ENCODE measurements around the gene PLCB1. TPM values are rescaled to one million over a fixed set of nuclear protein-coding genes. Genes with fewer than 3 reads are reported as not detected.

PLCB1 gene
- total and polyA plus RNA-seq, 7 experiments from 2014 or later = 0.56 to 17.6 (median 2.3) TPM

DNA sequence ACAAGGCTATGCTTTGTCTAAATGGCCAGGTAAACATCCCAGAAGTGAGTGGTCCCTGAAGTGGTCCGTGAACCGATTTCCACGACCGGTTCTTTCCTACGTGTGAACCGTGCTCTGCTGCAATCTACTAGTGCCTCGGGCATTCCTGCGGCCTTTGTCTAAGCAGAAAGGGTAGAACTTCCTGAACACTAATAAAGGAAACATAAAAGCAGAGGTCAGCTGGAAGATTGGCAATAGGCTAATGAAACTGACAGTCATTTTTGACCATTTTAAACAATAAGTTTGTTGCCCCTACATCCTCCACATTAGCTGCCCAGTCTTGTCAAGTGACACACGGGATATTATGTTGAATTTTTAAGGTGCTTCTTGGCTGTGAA is 410.0 kb downstream of the PLCB1 start:
- intact Hi-C loops (cut with micrococcal nuclease) = no loop called here
- H3K4me1 Mint-ChIP-seq = no peaks in the 10 kb centered on the region
- no peaks in the 10 kb centered on the region for H3K36me3 Mint-ChIP-seq
- CTCF ChIA-PET = no interaction called here
- POLR2A ChIA-PET = no interaction called here
- no peaks in the 10 kb centered on the region for H3K9me3 ChIP-seq (ENCODE audit: control insufficient read depth in 2 of 3, low read length in 3 of 3)
- H3K27me3 ChIP-seq (ENCODE audit: control insufficient read depth in 2 of 2, insufficient read depth in 2 of 2, low read length in 2 of 2) = peaks cover 0 to 4% of the 10 kb centered on the region in 2 donors
- H3K27ac ChIP-seq (ENCODE audit: low read depth, low read length) = no peak overlapping the region
- no peaks in the 10 kb centered on the region for H3K4me1 ChIP-seq (ENCODE audit: control insufficient read depth in 2 of 2, insufficient read depth in 2 of 2, low read length in 2 of 2)
- peaks cover 0 to 1% (median 0%) of the 10 kb centered on the region in 11 donors for H3K9me3 Mint-ChIP-seq
- no peak overlapping the region for H3K4me3 Mint-ChIP-seq
- no peak overlapping the region for H3K4me3 ChIP-seq (ENCODE audit: low read length)
- no peak for ATAC-seq
- no peaks in the 10 kb centered on the region for H3K36me3 ChIP-seq (ENCODE audit: control insufficient read depth in 2 of 3, insufficient read depth in 3 of 3, low read length in 3 of 3)
- H3K27me3 Mint-ChIP-seq = peaks cover 0 to 6% (median 0%) of the 10 kb centered on the region in 5 donors
- no peak for DNase-seq
- no peak overlapping the region for H3K27ac Mint-ChIP-seq

GRCh38 chr20:8545212-8545611 is 413.1 kb downstream of the PLCB1 start:
- CTCF ChIA-PET = no interaction called here
- Mint-ChIP-seq H3K27me3 (peaks cover 0 to 6% (median 0%) of the 10 kb centered on the region in 5 donors), H3K4me3 (no peak overlapping the region)

GRCh38 chr20:8547035-8547650 is 415.1 kb downstream of the PLCB1 start:
- Histone ChIP-seq H3K27ac (ENCODE audit: low read depth, low read length) (no peak overlapping the region), H3K4me1 (ENCODE audit: control insufficient read depth in 2 of 2, insufficient read depth in 2 of 2, low read length in 2 of 2) (no peaks in the 10 kb centered on the region), H3K36me3 (ENCODE audit: control insufficient read depth in 2 of 3, insufficient read depth in 3 of 3, low read length in 3 of 3) (no peaks in the 10 kb centered on the region), H3K27me3 (ENCODE audit: control insufficient read depth in 2 of 2, insufficient read depth in 2 of 2, low read length in 2 of 2) (peaks cover 0 to 4% of the 10 kb centered on the region in 2 donors), H3K4me3 (ENCODE audit: low read length) (no peak overlapping the region), H3K9me3 (ENCODE audit: control insufficient read depth in 2 of 3, low read length in 3 of 3) (no peaks in the 10 kb centered on the region)
- H3K9me3 Mint-ChIP-seq = peaks cover 0 to 4% (median 0%) of the 10 kb centered on the region in 11 donors
- peaks cover 0 to 6% (median 0%) of the 10 kb centered on the region in 5 donors for H3K27me3 Mint-ChIP-seq
- no peak overlapping the region for H3K27ac Mint-ChIP-seq
- ATAC-seq (no peak), DNase-seq (no peak)
- intact Hi-C loops (cut with micrococcal nuclease) = no loop called here
- CTCF ChIA-PET = no interaction called here
- no peak overlapping the region for H3K4me3 Mint-ChIP-seq
- H3K36me3 Mint-ChIP-seq = no peaks in the 10 kb centered on the region
- H3K4me1 Mint-ChIP-seq = peaks cover 0 to 2% (median 0%) of the 10 kb centered on the region in 7 donors
- POLR2A ChIA-PET = no interaction called here

More at GRCh38 chr20:8545212-8545611, 413.1 kb downstream of the PLCB1 start:
- no peaks in the 10 kb centered on the region for H3K4me1 ChIP-seq (ENCODE audit: control insufficient read depth in 2 of 2, insufficient read depth in 2 of 2, low read length in 2 of 2)
- Mint-ChIP-seq H3K9me3 (peaks cover 0 to 5% (median 0%) of the 10 kb centered on the region in 11 donors), H3K36me3 (no peaks in the 10 kb centered on the region), H3K27ac (no peak overlapping the region), H3K4me1 (peaks cover 0 to 2% (median 0%) of the 10 kb centered on the region in 7 donors)
- no peak overlapping the region for H3K27ac ChIP-seq (ENCODE audit: low read depth, low read length)
- intact Hi-C loops (cut with micrococcal nuclease) = no loop called here
- DNase-seq (no peak), ATAC-seq (no peak)
- no peak overlapping the region for H3K4me3 ChIP-seq (ENCODE audit: low read length)
- peaks cover 0 to 4% of the 10 kb centered on the region in 2 donors for H3K27me3 ChIP-seq (ENCODE audit: control insufficient read depth in 2 of 2, insufficient read depth in 2 of 2, low read length in 2 of 2)
- H3K36me3 ChIP-seq (ENCODE audit: control insufficient read depth in 2 of 3, insufficient read depth in 3 of 3, low read length in 3 of 3) = no peaks in the 10 kb centered on the region
- POLR2A ChIA-PET = no interaction called here
- H3K9me3 ChIP-seq (ENCODE audit: control insufficient read depth in 2 of 3, low read length in 3 of 3) = no peaks in the 10 kb centered on the region

- no peak overlapping the region for H3K27ac ChIP-seq (ENCODE audit: low read depth, low read length)
- DNase-seq (no peak), ATAC-seq (no peak)
- H3K27ac Mint-ChIP-seq = no peak overlapping the region
- no peak overlapping the region for H3K4me3 ChIP-seq (ENCODE audit: low read length)
- H3K4me3 Mint-ChIP-seq = no peak overlapping the region
- peaks cover 0 to 4% (median 0%) of the 10 kb centered on the region in 11 donors for H3K9me3 Mint-ChIP-seq
- H3K27me3 ChIP-seq (ENCODE audit: control insufficient read depth in 2 of 2, insufficient read depth in 2 of 2, low read length in 2 of 2) = no peaks in the 10 kb centered on the region
- H3K27me3 Mint-ChIP-seq = peaks cover 0 to 1% (median 0%) of the 10 kb centered on the region in 5 donors
- no peaks in the 10 kb centered on the region for H3K36me3 ChIP-seq (ENCODE audit: control insufficient read depth in 2 of 3, insufficient read depth in 3 of 3, low read length in 3 of 3)
- ChIA-PET CTCF (no interaction called here), POLR2A (no interaction called here)
- intact Hi-C loops (cut with micrococcal nuclease) = no loop called here
- no peaks in the 10 kb centered on the region for H3K4me1 ChIP-seq (ENCODE audit: control insufficient read depth in 2 of 2, insufficient read depth in 2 of 2, low read length in 2 of 2)
- H3K36me3 Mint-ChIP-seq = no peaks in the 10 kb centered on the region
- no peaks in the 10 kb centered on the region for H3K9me3 ChIP-seq (ENCODE audit: control insufficient read depth in 2 of 3, low read length in 3 of 3)
- H3K4me1 Mint-ChIP-seq = peaks cover 0 to 2% (median 0%) of the 10 kb centered on the region in 7 donors
Observed at GRCh38 chr20:8547968-8548588, 416.0 kb downstream of the PLCB1 start.

DNA sequence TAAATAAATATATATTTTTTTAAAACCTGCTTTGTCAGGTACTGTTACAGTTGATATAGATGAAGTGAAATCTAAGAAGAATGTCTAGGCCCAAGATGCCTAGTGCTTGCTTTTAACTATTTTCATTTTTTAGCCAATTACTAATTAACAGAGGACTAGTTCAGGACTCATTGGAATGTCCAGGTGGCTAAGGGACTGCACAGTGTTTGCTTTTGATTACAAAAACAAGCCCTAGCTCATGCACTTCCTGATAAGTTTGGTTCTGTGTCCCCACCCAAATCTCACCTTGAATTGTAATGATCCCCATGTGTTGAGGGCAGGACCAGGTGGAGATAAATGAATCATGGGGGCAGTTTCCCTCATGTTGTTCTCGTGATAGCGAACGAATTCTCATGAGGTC is 417.1 kb downstream of the PLCB1 start:
- peaks cover 0 to 4% (median 0%) of the 10 kb centered on the region in 11 donors for H3K9me3 Mint-ChIP-seq
- Histone ChIP-seq H3K36me3 (ENCODE audit: control insufficient read depth in 2 of 3, insufficient read depth in 3 of 3, low read length in 3 of 3) (no peaks in the 10 kb centered on the region), H3K27me3 (ENCODE audit: control insufficient read depth in 2 of 2, insufficient read depth in 2 of 2, low read length in 2 of 2) (no peaks in the 10 kb centered on the region), H3K4me3 (ENCODE audit: low read length) (no peak overlapping the region), H3K27ac (ENCODE audit: low read depth, low read length) (no peak overlapping the region), H3K9me3 (ENCODE audit: control insufficient read depth in 2 of 3, low read length in 3 of 3) (no peaks in the 10 kb centered on the region), H3K4me1 (ENCODE audit: control insufficient read depth in 2 of 2, insufficient read depth in 2 of 2, low read length in 2 of 2) (no peaks in the 10 kb centered on the region)
- H3K4me1 Mint-ChIP-seq = peaks cover 0 to 2% (median 0%) of the 10 kb centered on the region in 7 donors
- POLR2A ChIA-PET = no interaction called here
- intact Hi-C loops (cut with micrococcal nuclease) = no loop called here
- H3K27ac Mint-ChIP-seq = no peak overlapping the region
- DNase-seq = no peak
- no peaks in the 10 kb centered on the region for H3K36me3 Mint-ChIP-seq
- no peak for ATAC-seq
- no peaks in the 10 kb centered on the region for H3K27me3 Mint-ChIP-seq
- CTCF ChIA-PET = no interaction called here
- H3K4me3 Mint-ChIP-seq = no peak overlapping the region

- DNase-seq = no peak
- Mint-ChIP-seq H3K27me3 (peaks cover 0 to 7% (median 0%) of the 10 kb centered on the region in 5 donors), H3K9me3 (peaks cover 4 to 37% (median 19%) of the 10 kb centered on the region in 11 donors), H3K27ac (no peak overlapping the region), H3K4me1 (peaks cover 0 to 1% (median 0%) of the 10 kb centered on the region in 7 donors), H3K4me3 (no peak overlapping the region), H3K36me3 (peaks cover 0 to 5% (median 0%) of the 10 kb centered on the region in 5 donors)
- H3K4me3 ChIP-seq (ENCODE audit: low read length) = no peak overlapping the region
- ATAC-seq = no peak
- no peaks in the 10 kb centered on the region for H3K9me3 ChIP-seq (ENCODE audit: control insufficient read depth in 2 of 3, low read length in 3 of 3)
- intact Hi-C loops (cut with micrococcal nuclease) = loop anchor here in 1 of 2 donors (10.0 kb wide), 1 partner anchor 57 kb away; no protein-coding TSS in a partner anchor
- no peaks in the 10 kb centered on the region for H3K36me3 ChIP-seq (ENCODE audit: control insufficient read depth in 2 of 3, insufficient read depth in 3 of 3, low read length in 3 of 3)
- no peaks in the 10 kb centered on the region for H3K4me1 ChIP-seq (ENCODE audit: control insufficient read depth in 2 of 2, insufficient read depth in 2 of 2, low read length in 2 of 2)
- H3K27ac ChIP-seq (ENCODE audit: low read depth, low read length) = no peak overlapping the region
- no peaks in the 10 kb centered on the region for H3K27me3 ChIP-seq (ENCODE audit: control insufficient read depth in 2 of 2, insufficient read depth in 2 of 2, low read length in 2 of 2)
- ChIA-PET CTCF (no interaction called here), POLR2A (no interaction called here)
Observed at GRCh38 chr20:8557711-8558110, 425.6 kb downstream of the PLCB1 start.

DNA sequence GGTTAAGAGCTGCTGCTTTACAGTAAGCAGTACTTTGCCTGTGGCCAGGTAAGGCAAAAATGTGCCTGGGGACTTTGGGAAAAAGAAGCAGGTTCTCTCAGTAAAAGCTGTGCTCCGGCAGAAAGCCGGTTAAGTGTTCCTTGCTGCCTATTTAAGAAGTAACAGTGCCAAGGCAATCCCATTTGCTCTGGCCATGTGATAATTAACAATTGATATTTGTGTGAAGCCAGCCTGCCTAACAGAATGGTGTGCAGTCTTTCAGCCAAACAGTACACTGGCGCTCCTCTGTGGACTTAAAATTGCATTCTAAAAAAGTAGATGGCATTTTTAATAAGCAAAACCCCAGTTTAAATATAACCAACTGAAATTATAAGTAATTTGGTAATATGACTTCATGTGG is 430.3 kb downstream of the PLCB1 start:
- no peak overlapping the region for H3K27ac ChIP-seq (ENCODE audit: low read depth, low read length)
- Mint-ChIP-seq H3K27me3 (peaks cover 0 to 4% (median 0%) of the 10 kb centered on the region in 5 donors), H3K9me3 (peaks cover 2 to 37% (median 16%) of the 10 kb centered on the region in 11 donors), H3K4me1 (peaks cover 0 to 1% (median 0%) of the 10 kb centered on the region in 7 donors), H3K4me3 (no peak overlapping the region), H3K27ac (no peak overlapping the region), H3K36me3 (peaks cover 0 to 1% (median 0%) of the 10 kb centered on the region in 5 donors)
- H3K4me1 ChIP-seq (ENCODE audit: control insufficient read depth in 2 of 2, insufficient read depth in 2 of 2, low read length in 2 of 2) = no peaks in the 10 kb centered on the region
- CTCF ChIA-PET = no interaction called here
- H3K36me3 ChIP-seq (ENCODE audit: control insufficient read depth in 2 of 3, insufficient read depth in 3 of 3, low read length in 3 of 3) = no peaks in the 10 kb centered on the region
- ATAC-seq (no peak), DNase-seq (no peak)
- H3K4me3 ChIP-seq (ENCODE audit: low read length) = no peak overlapping the region
- no peaks in the 10 kb centered on the region for H3K9me3 ChIP-seq (ENCODE audit: control insufficient read depth in 2 of 3, low read length in 3 of 3)
- POLR2A ChIA-PET = no interaction called here
- no peaks in the 10 kb centered on the region for H3K27me3 ChIP-seq (ENCODE audit: control insufficient read depth in 2 of 2, insufficient read depth in 2 of 2, low read length in 2 of 2)
- intact Hi-C loops (cut with micrococcal nuclease) = no loop called here
